ENCODE results near the gene TMTC4.
"Not testable (repeated sequence)": the region's sequence is repeated elsewhere in the genome, so short reads cannot be mapped to it uniquely, and the experiment has no call there.

Gene TMTC4

DNA sequence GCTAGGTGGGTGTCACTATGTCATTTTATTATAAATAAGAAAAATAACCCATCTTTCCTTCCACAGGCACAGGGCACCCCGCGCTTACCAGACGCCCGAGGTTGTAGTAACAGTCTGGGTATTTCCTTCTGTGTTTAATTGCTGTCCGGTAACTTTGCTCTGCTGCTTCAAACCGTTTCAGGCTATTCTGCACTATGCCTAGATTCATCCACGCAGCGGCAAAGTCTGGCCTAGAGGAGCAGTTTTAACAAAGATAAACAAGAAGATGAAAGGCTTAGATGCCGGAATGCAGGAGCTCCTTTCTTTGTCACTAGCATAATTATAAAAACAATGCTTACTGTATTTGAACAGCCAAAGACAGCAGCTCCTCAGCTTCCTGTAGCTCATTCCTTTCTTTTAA is 49.1 kb downstream of the TMTC4 start:
- no peak for TF ChIP-seq Cebpa-rat (IDR thresholded peaks at IDR 0.05)
- Histone ChIP-seq H3K4me3 (no peak overlapping the region), H4K20me1 (no peaks in the 10 kb centered on the region), H3K4me1 (no peaks in the 10 kb centered on the region), H3K9ac (no peak overlapping the region), H3K9me3 (replicated peaks in 1 of 11) (peaks cover 13 to 42% (median 38%) of the 10 kb centered on the region in 11 experiments; a peak in 20 of 22 replicates), H3K27me3 (no peaks in the 10 kb centered on the region), H3K4me2 (no peak overlapping the region), H3K36me3 (peaks cover 74 to 100% (median 99%) of the 10 kb centered on the region in 11 experiments), H3K27ac (no peak overlapping the region)

DNA sequence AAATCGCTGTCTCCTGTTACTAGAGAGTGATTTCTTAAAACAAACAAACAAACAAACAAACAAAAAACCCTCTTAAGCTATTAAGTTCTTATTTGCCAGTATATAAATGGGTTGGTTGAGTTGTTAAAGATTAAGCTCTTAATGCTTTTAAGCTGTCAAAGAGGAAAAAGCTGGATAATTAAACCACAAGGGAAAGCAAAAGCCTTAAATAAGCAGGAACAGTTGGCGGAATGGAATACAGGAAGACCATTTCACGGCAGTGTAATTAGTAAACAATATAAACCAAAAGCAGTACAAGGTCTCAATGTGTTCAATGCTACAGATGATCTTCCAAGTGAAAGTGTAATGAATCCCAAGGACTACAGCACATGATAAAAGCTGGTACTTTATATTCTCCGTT is 53.8 kb downstream of the TMTC4 start:
- peaks cover 22 to 75% (median 64%) of the 10 kb centered on the region in 11 experiments for H3K9me3 ChIP-seq (replicated peaks in 1 of 11)
- peaks cover 40 to 79% (median 67%) of the 10 kb centered on the region in 11 experiments for H3K36me3 ChIP-seq

DNA sequence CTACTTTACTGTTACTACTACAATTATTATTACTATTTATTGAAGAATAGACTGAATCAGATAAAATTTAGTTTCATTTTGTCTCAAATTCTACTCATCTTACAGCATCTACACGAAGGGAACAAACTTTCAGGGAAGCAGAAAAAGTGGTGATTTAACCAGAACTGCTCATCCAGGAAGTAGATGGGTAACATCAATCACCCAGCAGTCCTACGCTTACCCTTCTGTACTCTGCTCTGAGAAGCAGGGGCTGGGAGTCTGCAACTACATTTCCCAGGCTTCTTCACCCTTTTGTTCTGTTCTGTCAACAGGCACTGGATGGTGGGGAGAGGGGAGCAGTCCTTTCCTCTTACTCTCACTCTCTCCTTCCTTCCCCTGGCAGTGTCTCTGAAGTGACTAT is 54.7 kb downstream of the TMTC4 start:
- no peak for TF ChIP-seq Cebpa-rat (IDR thresholded peaks at IDR 0.05)
- H3K27me3 ChIP-seq, result no peaks in the 10 kb centered on the region
- H3K4me3 ChIP-seq, result no peak overlapping the region
- H3K4me1 ChIP-seq, result no peaks in the 10 kb centered on the region
- H3K9ac ChIP-seq, result no peak overlapping the region
- no peaks in the 10 kb centered on the region for H4K20me1 ChIP-seq
- no peak overlapping the region for H3K4me2 ChIP-seq
- peaks cover 22 to 75% (median 64%) of the 10 kb centered on the region in 11 experiments for H3K9me3 ChIP-seq (replicated peaks in 1 of 11)
- no peak overlapping the region for H3K27ac ChIP-seq
- peaks cover 32 to 71% (median 58%) of the 10 kb centered on the region in 11 experiments for H3K36me3 ChIP-seq

More for the DNA sequence above, 53.8 kb downstream of the TMTC4 start:
- no peak overlapping the region for H3K27ac ChIP-seq
- H3K4me1 ChIP-seq, result no peaks in the 10 kb centered on the region
- H3K9ac ChIP-seq, result no peak overlapping the region
- H4K20me1 ChIP-seq, result no peaks in the 10 kb centered on the region
- H3K4me3 ChIP-seq, result no peak overlapping the region
- no peak overlapping the region for H3K4me2 ChIP-seq
- no peaks in the 10 kb centered on the region for H3K27me3 ChIP-seq
- TF ChIP-seq Cebpa-rat (IDR thresholded peaks at IDR 0.05), result no peak

DNA sequence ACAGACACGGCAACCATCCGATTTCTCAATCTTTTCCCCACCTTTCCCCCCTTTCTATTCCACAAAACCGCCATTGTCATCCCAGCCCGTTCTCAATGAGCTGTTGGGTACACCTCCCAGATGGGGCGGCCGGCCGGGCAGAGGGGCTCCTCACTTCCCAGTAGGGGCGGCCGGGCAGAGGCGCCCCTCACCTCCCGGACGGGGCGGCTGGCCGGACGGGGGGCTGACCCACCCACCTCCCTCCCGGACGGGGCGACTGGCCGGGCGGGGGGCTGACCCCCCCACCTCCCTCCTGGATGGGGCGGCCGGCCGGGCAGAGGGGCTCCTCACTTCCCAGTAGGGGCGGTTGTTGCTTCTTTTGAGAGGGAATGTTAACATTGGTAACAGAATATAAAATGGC is 55.7 kb downstream of the TMTC4 start:
- not testable (repeated sequence) for H3K4me3 ChIP-seq, H3K27me3 ChIP-seq, H3K9ac ChIP-seq, H3K4me2 ChIP-seq, H3K4me1 ChIP-seq, H3K27ac ChIP-seq, H4K20me1 ChIP-seq
- Histone ChIP-seq H3K36me3 (peaks cover 22 to 60% (median 48%) of the 10 kb centered on the region in 11 experiments), H3K9me3 (replicated peaks in 1 of 11) (peaks cover 22 to 68% (median 60%) of the 10 kb centered on the region in 11 experiments)

GRCh38 chr13:100613031-100613430 is 61.6 kb downstream of the TMTC4 start:
- no peak overlapping the region for H3K9ac ChIP-seq
- no peak overlapping the region for H3K4me3 ChIP-seq
- H3K27ac ChIP-seq, result no peak overlapping the region
- no peaks in the 10 kb centered on the region for H3K27me3 ChIP-seq
- no peaks in the 10 kb centered on the region for H4K20me1 ChIP-seq
- peaks cover 0 to 15% (median 12%) of the 10 kb centered on the region in 11 experiments; a peak in 19 of 22 replicates for H3K9me3 ChIP-seq (replicated peaks in 1 of 11)
- H3K4me1 ChIP-seq, result peaks cover 11 to 46% (median 21%) of the 10 kb centered on the region in 10 experiments; a peak in 19 of 20 replicates
- TF ChIP-seq Cebpa-rat (IDR thresholded peaks at IDR 0.05), result no peak
- no peak overlapping the region for H3K4me2 ChIP-seq
- peaks cover 0 to 60% (median 31%) of the 10 kb centered on the region in 11 experiments; a peak in 15 of 22 replicates for H3K36me3 ChIP-seq

GRCh38 chr13:100611678-100612492 is 62.7 kb downstream of the TMTC4 start:
- Histone ChIP-seq H3K9ac (no peak overlapping the region), H3K9me3 (replicated peaks in 1 of 11) (peaks cover 0 to 4% (median under 1%) of the 10 kb centered on the region in 11 experiments; a peak in 6 of 22 replicates), H3K4me1 (peaks cover 11 to 52% (median 21%) of the 10 kb centered on the region in 10 experiments; a peak in 19 of 20 replicates), H3K36me3 (peaks cover 0 to 63% (median 33%) of the 10 kb centered on the region in 11 experiments; a peak in 16 of 22 replicates), H4K20me1 (no peaks in the 10 kb centered on the region), H3K4me3 (no peak overlapping the region), H3K27ac (no peak overlapping the region), H3K4me2 (peak overlapping the region in 2 of 11 experiments; percentile 56 to 90; a peak in 4 of 22 replicates), H3K27me3 (no peaks in the 10 kb centered on the region)
- no peak for TF ChIP-seq Cebpa-rat (IDR thresholded peaks at IDR 0.05)

- H3K27me3 ChIP-seq, result no peaks in the 10 kb centered on the region
- H3K9ac ChIP-seq, result peak overlapping the region in 4 of 11 experiments; percentile 22 to 34 (median 28); a peak in 5 of 22 replicates
- H4K20me1 ChIP-seq, result no peaks in the 10 kb centered on the region
- H3K4me1 ChIP-seq, result peaks cover 11 to 64% (median 21%) of the 10 kb centered on the region in 10 experiments; a peak in 19 of 20 replicates
- TF ChIP-seq Cebpa-rat (IDR thresholded peaks at IDR 0.05), result no peak
- H3K9me3 ChIP-seq (replicated peaks in 1 of 11), result no peaks in the 10 kb centered on the region
- no peak overlapping the region for H3K4me3 ChIP-seq
- H3K27ac ChIP-seq, result peak overlapping the region in 6 of 11 experiments; percentile 17 to 65 (median 50); a peak in 10 of 22 replicates
- H3K36me3 ChIP-seq, result peaks cover 0 to 75% (median 44%) of the 10 kb centered on the region in 11 experiments; a peak in 17 of 22 replicates
- H3K4me2 ChIP-seq, result peak overlapping the region in 9 of 11 experiments; percentile 0 to 90 (median 50); a peak in 14 of 22 replicates
These were observed 63.9 kb downstream of the TMTC4 start for GRCh38 chr13:100610391-100611347.

DNA sequence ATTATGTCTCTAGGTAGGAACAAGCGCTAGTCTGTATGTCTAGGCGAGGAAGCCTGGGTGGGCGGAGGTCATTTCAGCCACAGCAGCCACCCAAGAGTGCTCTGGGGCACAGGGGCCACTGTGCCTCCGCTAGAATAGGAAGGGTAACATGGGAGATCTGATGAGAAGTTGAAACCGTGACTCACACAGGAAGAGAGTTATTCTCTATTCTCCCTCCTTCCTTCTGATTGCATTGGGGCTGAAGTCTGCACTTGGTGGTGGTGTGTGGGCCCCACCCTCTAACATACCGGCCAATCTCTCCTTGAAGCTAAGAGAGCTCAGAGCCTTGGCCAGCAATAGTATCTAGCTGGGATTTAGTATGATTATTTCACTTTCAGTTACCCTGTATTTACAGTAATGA is 65.7 kb downstream of the TMTC4 start:
- TF ChIP-seq Cebpa-rat (IDR thresholded peaks at IDR 0.05), result no peak
- no peaks in the 10 kb centered on the region for H3K27me3 ChIP-seq
- peaks cover 0 to 88% (median 54%) of the 10 kb centered on the region in 11 experiments; a peak in 17 of 22 replicates for H3K36me3 ChIP-seq
- no peak overlapping the region for H3K9ac ChIP-seq
- H3K4me2 ChIP-seq, result peak overlapping the region in 6 of 11 experiments; percentile 8 to 90 (median 66); a peak in 11 of 22 replicates
- H3K4me3 ChIP-seq, result no peak overlapping the region
- peak overlapping the region in 3 of 11 experiments; percentile 23 to 46 (median 44); a peak in 5 of 22 replicates for H3K27ac ChIP-seq
- H3K4me1 ChIP-seq, result peaks cover 11 to 77% (median 21%) of the 10 kb centered on the region in 10 experiments; a peak in 19 of 20 replicates
- no peaks in the 10 kb centered on the region for H4K20me1 ChIP-seq
- H3K9me3 ChIP-seq (replicated peaks in 1 of 11), result no peaks in the 10 kb centered on the region
